Small intestine (tissue), 7 donors: Measurements from ENCODE around the gene PLCD1. TPM values are rescaled to one million over a fixed set of nuclear protein-coding genes. Genes with fewer than 3 reads are reported as not detected.
A peak's percentile ranks its signal among the peaks of the same experiment; 100 is the strongest.

Experiments used
- DNase-seq, 2 donors: peaks; one replicate each; pipeline versions ENCODE4 v3.0.0 to v3.0.0-alpha.2; 2013
- FAIRE-seq: peaks from 2 replicates; lab custom pipeline; 2012; peaks lifted over from hg19 to GRCh38; lab: Jason Lieb, UNC
- H3K27ac ChIP-seq, 3 donors: one replicate each; pipeline ENCODE4 v1.5.1; 2013; ENCODE audit warnings: low read length in 2 of 3, mild to moderate bottlenecking in 2 of 3, control low read depth in 1 of 3, inconsistent platforms in 1 of 3, low read depth in 1 of 3, moderate library complexity in 1 of 3
- H3K27me3 ChIP-seq, 3 donors: one replicate each; pipeline ENCODE4 v1.6.1; 2013; ENCODE audit warnings: low read length in 3 of 3, inconsistent platforms in 1 of 3; ENCODE audit not compliant: control insufficient read depth in 3 of 3, insufficient read depth in 3 of 3
- H3K36me3 ChIP-seq, 3 donors: one replicate each; pipeline ENCODE4 v1.6.1; 2013; ENCODE audit warnings: low read length in 3 of 3, inconsistent platforms in 1 of 3, low read depth in 1 of 3, mild to moderate bottlenecking in 1 of 3, moderate library complexity in 1 of 3; ENCODE audit not compliant: control insufficient read depth in 3 of 3, insufficient read depth in 2 of 3
- H3K4me1 ChIP-seq, 3 donors: one replicate each; pipeline ENCODE4 v1.6.1; 2013; ENCODE audit warnings: low read length in 2 of 3, inconsistent platforms in 1 of 3, low read depth in 1 of 3, mild to moderate bottlenecking in 1 of 3, moderate library complexity in 1 of 3; ENCODE audit not compliant: control insufficient read depth in 3 of 3, insufficient read depth in 2 of 3
- H3K4me3 ChIP-seq, 3 donors: one replicate each; pipeline ENCODE4 v1.5.1; 2013; ENCODE audit warnings: low read length in 3 of 3, control low read depth in 1 of 3, inconsistent platforms in 1 of 3, low read depth in 1 of 3, mild to moderate bottlenecking in 1 of 3, moderate library complexity in 1 of 3
- H3K9me3 ChIP-seq, 2 donors: one replicate each; pipeline ENCODE4 v1.6.1; 2013; ENCODE audit warnings: low read depth in 1 of 2, low read length in 1 of 2; ENCODE audit not compliant: control insufficient read depth in 2 of 2, insufficient read depth in 1 of 2
- WGBS, 3 donors: extraction: QIAGEN DNeasy Blood & Tissue Kit; methylation state at CpG; one replicate each; pipeline ENCODE4 v1.1.7; 2013; 5-methylcytosine and 5-hydroxymethylcytosine counted together
- polyA plus RNA-seq, 4 donors: library from polyadenylated mRNA; stranded (reverse) in 3 of 4; unstranded in 1 of 4; fragments of 200-250 nt in 3 of 4; fragments of 120-200 nt in 1 of 4; gene quantifications; one replicate each; pipeline versions ENCODE4 v1.2.1 to v1.2.3, GENCODE V29; 2013
- donor health status: healthy with polysubstance abuse.
- donor health status: control.
- donor health status: control.
- donor health status: Bipolar disorder and iron deficiency.
- donor health status: healthy.

The PLCD1 gene
- polyA plus RNA-seq, 4 donors: 7.8 to 20.7 (median 12.6) TPM

DNA sequence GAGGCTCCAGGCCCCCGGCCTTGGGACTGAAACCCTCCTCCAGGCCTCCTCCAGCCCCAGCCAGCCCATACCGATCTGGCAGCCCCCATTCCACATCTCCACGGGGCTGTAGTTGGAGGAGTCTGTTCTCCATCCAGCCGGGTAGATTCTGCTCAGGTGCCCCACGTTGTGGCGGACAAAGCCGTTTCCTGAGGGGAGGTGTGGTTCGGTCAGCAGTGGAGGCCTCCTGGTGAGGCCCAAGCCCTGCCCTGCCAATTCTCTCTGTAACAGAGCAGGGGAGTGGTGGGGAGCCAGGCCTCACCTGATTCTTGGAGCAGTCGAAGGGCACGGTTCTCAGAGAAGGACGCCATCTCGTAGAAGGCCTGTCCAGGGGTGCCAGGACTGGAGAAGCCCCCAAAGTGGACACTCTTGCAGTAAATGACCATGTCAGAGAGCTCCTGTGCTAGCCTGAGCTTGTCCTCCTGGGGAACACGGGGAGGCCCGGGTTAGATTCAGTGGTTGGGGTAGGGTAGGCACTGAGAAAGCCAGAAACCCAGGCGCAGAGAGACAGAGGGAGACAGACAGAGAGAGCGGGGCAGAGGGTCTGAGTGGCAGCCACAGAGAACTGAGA lies 20.4 kb downstream of the PLCD1 start:
- FAIRE-seq: no peak
- H3K9me3 ChIP-seq: no peaks in the 10 kb centered on the region
- H3K27ac ChIP-seq: no peak overlapping the region
- DNase-seq: no peak
- H3K4me1 ChIP-seq: peaks cover 0 to 16% (median 0%) of the 10 kb centered on the region in 3 donors
- H3K36me3 ChIP-seq: peaks cover 6 to 75% (median 10%) of the 10 kb centered on the region in 3 donors
- no peaks in the 10 kb centered on the region for H3K27me3 ChIP-seq
- no peak overlapping the region for H3K4me3 ChIP-seq
- 83 to 86% (median 85%) methylated on average over 16 of the region's 16 CpGs for WGBS, 3 donors

DNA sequence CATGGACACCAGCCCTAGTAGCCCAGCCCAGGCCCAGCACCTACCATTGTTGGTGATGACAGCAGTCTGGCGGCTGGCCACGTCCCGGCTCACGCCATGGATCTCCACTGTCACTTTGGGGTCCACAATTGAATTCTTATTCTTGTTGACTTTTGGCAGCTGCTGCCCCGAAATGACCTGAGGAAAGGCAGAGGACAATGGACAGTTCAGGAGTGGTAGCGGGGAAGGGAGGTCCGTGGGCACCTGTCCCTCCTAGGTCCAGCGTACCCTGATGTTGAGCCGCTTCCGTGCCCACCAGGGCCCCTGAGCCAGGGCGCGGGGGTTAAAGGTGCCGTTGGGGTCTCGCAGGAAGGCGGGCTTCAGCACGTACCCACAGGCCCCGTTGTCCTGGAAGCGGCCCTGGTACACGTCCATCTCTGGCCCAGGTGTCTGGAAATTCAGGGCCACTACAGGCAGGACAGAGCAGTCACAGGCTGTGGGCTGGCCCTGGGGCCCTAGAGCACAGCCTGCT lies 21.2 kb downstream of the PLCD1 start:
- Histone ChIP-seq H3K27me3 (no peaks in the 10 kb centered on the region), H3K4me1 (peaks cover 0 to 25% (median 0%) of the 10 kb centered on the region in 3 donors), H3K9me3 (no peaks in the 10 kb centered on the region), H3K36me3 (peaks cover 6 to 84% (median 10%) of the 10 kb centered on the region in 3 donors), H3K4me3 (no peak overlapping the region), H3K27ac (no peak overlapping the region)
- FAIRE-seq: no peak
- 93 to 97% (median 94%) methylated on average over 19 of the region's 19 CpGs for WGBS, 3 donors
- no peak for DNase-seq

DNA sequence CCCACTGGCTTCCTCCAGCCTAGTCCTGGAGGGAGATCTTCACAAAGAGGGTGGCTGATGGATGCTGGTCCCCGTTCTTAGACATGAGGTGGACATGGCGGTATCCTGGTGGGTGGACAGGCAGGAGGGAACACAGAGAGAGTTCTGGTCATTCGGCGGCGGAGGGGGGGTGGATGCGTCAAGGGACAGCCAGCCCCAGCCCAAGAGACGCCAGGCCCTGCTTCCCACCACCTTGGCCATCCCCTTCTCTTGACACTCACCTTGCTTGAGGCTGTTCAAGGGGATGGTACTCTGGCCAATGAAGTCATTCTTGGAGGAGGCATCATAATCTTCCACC lies 21.7 kb downstream of the PLCD1 start:
- FAIRE-seq: no peak
- no peak for DNase-seq
- no peak overlapping the region for H3K27ac ChIP-seq
- 93 to 97% (median 95%) methylated on average over 7 of the region's 7 CpGs for WGBS, 3 donors
- no peaks in the 10 kb centered on the region for H3K9me3 ChIP-seq
- no peaks in the 10 kb centered on the region for H3K27me3 ChIP-seq
- peaks cover 6 to 89% (median 10%) of the 10 kb centered on the region in 3 donors for H3K36me3 ChIP-seq
- H3K4me1 ChIP-seq: peaks cover 0 to 30% (median 0%) of the 10 kb centered on the region in 3 donors
- H3K4me3 ChIP-seq: no peak overlapping the region

DNA sequence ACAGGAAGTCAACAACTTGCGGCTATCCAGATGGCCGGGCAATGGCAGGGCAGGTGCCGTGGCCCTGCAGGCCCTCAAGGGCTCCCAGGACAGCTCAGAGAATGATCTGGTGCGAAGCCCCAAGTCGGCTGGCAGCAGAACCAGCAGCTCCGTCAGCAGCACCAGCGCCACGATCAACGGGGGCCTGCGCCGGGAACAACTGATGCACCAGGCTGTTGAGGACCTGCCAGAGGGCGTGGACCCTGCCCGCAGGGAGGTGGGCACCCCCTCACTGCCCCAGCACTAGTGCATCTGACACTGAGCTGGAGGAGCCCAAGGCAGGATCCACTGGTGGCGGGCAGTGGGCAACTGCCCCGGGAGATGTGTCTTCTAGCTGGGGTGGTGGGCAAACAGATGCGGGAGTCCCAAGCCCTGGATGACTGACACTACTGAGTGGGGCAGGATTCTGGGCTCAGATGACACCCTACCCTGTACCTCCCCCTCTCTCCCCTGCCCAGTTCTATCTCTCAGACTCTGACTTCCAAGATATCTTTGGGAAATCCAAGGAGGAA lies 22.9 kb downstream of the PLCD1 start:
- Histone ChIP-seq H3K36me3 (peaks cover 10 to 100% (median 13%) of the 10 kb centered on the region in 3 donors), H3K9me3 (no peaks in the 10 kb centered on the region), H3K4me1 (peaks cover 0 to 42% (median 0%) of the 10 kb centered on the region in 3 donors), H3K27ac (no peak overlapping the region), H3K27me3 (no peaks in the 10 kb centered on the region), H3K4me3 (no peak overlapping the region)
- DNase-seq (no peak), FAIRE-seq (no peak)
- 91 to 96% (median 94%) methylated on average over 16 of the region's 16 CpGs for WGBS, 3 donors

DNA sequence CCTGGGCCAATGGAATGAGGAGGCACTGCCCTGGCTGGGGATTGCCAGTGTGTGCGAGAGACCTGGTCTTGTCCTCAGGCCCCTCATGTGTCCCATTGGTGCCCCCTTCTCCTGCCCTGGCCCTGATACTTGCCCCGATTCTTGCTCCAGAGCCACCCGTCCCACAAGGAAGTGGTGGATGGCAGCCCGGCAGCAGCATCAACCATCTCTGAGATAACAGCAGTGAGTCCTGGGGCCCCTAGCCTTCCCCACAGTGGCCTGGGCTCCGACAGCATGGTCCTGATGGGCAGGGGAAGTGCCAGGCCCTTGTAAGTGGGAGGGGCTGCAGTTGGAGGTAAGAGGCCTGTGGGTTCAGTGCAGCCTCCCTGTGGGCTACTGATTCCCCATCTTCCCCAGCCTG lies 23.4 kb downstream of the PLCD1 start:
- H3K4me1 ChIP-seq: peaks cover 0 to 47% (median 0%) of the 10 kb centered on the region in 3 donors
- FAIRE-seq (no peak), DNase-seq (no peak)
- WGBS, 3 donors: 77 to 84% (median 83%) methylated on average over 5 of the region's 5 CpGs
- no peak overlapping the region for H3K4me3 ChIP-seq
- H3K9me3 ChIP-seq: no peaks in the 10 kb centered on the region
- H3K27me3 ChIP-seq: no peaks in the 10 kb centered on the region
- peaks cover 10 to 100% (median 13%) of the 10 kb centered on the region in 3 donors for H3K36me3 ChIP-seq
- H3K27ac ChIP-seq: no peak overlapping the region

DNA sequence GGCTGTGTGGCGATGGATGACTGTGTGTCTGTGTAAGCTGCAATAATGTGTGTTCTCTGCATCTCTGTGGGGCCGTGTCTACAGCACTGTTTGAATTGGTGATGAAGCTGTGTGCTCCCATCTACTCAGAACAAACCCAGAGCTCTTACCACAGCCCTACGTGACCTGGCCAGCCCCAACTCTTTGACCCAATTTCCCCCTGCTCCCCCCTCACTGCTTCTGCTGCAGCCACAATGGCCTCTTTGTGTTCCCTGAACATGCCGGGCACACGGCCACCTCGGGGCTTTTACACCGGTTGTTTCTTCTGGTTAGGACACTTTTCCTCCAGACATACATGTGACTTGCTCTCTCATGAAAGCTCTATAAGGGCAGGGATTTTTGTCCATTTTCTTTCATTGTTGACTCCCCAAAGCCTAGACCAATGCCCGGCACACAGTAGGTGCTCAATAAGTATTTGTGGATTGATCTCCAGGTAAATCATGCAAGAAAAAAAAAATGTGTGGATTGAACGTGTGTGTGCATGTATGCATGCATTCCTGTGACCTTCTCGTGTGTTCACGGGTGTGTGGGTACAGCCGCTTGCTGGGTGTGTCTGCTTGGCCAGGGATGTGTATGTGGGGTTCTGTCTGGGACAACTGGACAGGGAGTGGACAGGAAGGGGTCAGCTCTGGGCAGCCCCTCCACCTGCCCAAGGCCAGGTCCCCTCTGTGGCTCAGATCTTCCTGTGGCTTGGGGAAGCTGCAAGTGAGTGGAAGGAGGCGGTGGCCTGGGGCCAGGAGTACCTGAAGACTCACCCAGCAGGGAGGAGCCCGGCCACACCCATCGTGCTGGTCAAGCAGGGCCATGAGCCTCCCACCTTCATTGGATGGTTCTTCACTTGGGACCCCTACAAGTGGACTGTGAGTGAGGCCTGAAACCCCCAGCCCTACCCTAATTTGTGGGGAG lies 24.1 kb downstream of the PLCD1 start:
- Histone ChIP-seq H3K36me3 (peaks cover 10 to 100% (median 13%) of the 10 kb centered on the region in 3 donors), H3K9me3 (no peaks in the 10 kb centered on the region), H3K4me1 (peaks cover 0 to 49% (median 0%) of the 10 kb centered on the region in 3 donors), H3K4me3 (no peak overlapping the region), H3K27me3 (no peaks in the 10 kb centered on the region), H3K27ac (peak overlapping the region in 1 of 3 donors; percentile 92)
- WGBS, 3 donors: 28 to 67% (median 51%) methylated on average over 15 of the region's 15 CpGs
- no peak for FAIRE-seq
- peak in 1 of 2 donors; percentile 30 for DNase-seq

DNA sequence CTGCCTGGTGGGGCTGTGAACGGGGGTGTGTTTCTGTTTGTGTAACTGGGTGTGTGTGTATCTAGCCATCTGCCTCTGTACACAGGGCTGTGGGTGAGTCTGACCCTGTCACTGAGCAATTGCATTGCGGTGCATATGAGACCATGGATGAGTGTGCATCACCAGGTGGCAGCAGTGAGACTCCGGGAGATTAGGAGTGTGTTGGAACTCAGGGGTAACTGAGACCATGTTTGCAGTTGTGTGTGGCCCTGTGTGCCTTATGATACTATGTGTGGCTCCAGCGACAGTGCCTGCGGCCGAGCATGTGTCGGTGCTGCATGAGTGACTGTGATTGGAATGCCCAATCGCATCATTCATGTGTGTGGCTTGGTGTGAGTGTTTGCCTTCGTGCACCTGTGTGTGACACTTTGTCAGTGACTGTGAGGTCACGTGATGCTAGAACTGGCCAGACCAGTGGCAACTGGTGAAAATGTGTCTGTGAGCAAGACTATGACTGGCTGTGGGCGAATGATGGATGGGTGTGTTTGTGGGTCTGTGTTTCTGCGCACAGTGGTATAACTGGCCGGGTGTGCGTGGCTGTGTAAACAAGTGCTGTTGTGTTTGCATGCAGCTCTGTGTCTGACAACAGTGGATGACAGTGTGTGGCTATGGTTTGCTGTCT lies 24.9 kb downstream of the PLCD1 start:
- H3K4me1 ChIP-seq: peaks cover 0 to 49% (median 0%) of the 10 kb centered on the region in 3 donors
- 43 to 64% (median 45%) methylated on average over 14 of the region's 14 CpGs for WGBS, 3 donors
- H3K27me3 ChIP-seq: no peaks in the 10 kb centered on the region
- no peaks in the 10 kb centered on the region for H3K9me3 ChIP-seq
- DNase-seq (peak; percentile 91 to 94), FAIRE-seq (no peak)
- peaks cover 10 to 100% (median 14%) of the 10 kb centered on the region in 3 donors for H3K36me3 ChIP-seq
- H3K27ac ChIP-seq: peak overlapping the region in 2 of 3 donors; percentile 59 to 92
- no peak overlapping the region for H3K4me3 ChIP-seq
